GM23338 (cell line): Measurements from ENCODE around the gene GNA12. TPM values are rescaled to one million over a fixed set of nuclear protein-coding genes. Genes with fewer than 3 reads are reported as not detected.

Experiments
- ATAC-seq: fragments of 200-7000 bp; cut with Tn5 transposase; 3 replicates; pipeline ENCODE4 v1.9.1; 2020
- DNase-seq: peaks from one replicate; pipeline ENCODE4 v3.0.0-alpha.2; 2015; ENCODE audit warnings: low spot score
- H2AFZ ChIP-seq: fragments of 200-600 bp; sonication (generic); 2 replicates; pipeline ENCODE4 v1.8.0; 2016; ENCODE audit warnings: antibody characterized with exemption, mild to moderate bottlenecking, moderate library complexity
- H3F3A ChIP-seq: fragments of 200-600 bp; sonication (generic); replicated peaks from 2 replicates; pipeline ENCODE4 v1.8.0; 2017; ENCODE audit warnings: antibody characterized with exemption, mixed run types, low read depth
- H3K27ac ChIP-seq: fragments of 200-600 bp; sonication (generic); 2 replicates; pipeline ENCODE4 v1.6.1; 2016; ENCODE audit warnings: low read depth
- H3K27me3 ChIP-seq: fragments of 200-600 bp; sonication (generic); 2 replicates; pipeline ENCODE4 v1.8.0; 2016; ENCODE audit warnings: mild to moderate bottlenecking, mixed run types, moderate library complexity; ENCODE audit not compliant: insufficient read depth
- H3K36me3 ChIP-seq: fragments of 200-600 bp; sonication (generic); 2 replicates; pipeline ENCODE4 v1.8.0; 2016; ENCODE audit warnings: mild to moderate bottlenecking; ENCODE audit not compliant: insufficient read depth
- H3K4me1 ChIP-seq: fragments of 200-600 bp; sonication (generic); 2 replicates; pipeline ENCODE4 v1.8.0; 2016; ENCODE audit warnings: mild to moderate bottlenecking, moderate library complexity; ENCODE audit not compliant: insufficient read depth
- H3K4me2 ChIP-seq: fragments of 200-600 bp; sonication (generic); 2 replicates; pipeline ENCODE4 v1.7.1; 2017; ENCODE audit warnings: mixed run types
- H3K4me3 ChIP-seq: fragments of 200-600 bp; sonication (generic); 2 replicates; pipeline ENCODE4 v1.6.1; 2016; ENCODE audit warnings: mixed run types
- H3K79me2 ChIP-seq: fragments of 200-600 bp; sonication (generic); replicated peaks from 2 replicates; pipeline ENCODE4 v1.8.0; 2017; ENCODE audit warnings: mild to moderate bottlenecking; ENCODE audit not compliant: insufficient read depth
- H3K9me2 ChIP-seq: fragments of 200-600 bp; sonication (generic); 2 replicates; pipeline ENCODE4 v1.8.0; 2017; ENCODE audit not compliant: insufficient read depth
- H4K20me1 ChIP-seq: fragments of 200-600 bp; sonication (generic); replicated peaks from 2 replicates; pipeline ENCODE4 v1.8.0; 2017; ENCODE audit warnings: mild to moderate bottlenecking; ENCODE audit not compliant: insufficient read depth
- H3K27ac Mint-ChIP-seq: 2 replicates; pipeline ENCODE4 v1.8.0; 2020; ENCODE audit warnings: inconsistent platforms, mild to moderate bottlenecking, moderate library complexity, mixed read lengths
- H3K27me3 Mint-ChIP-seq: 3 replicates; pipeline ENCODE4 v1.8.0; 2022; ENCODE audit warnings: low read depth, mild to moderate bottlenecking, moderate library complexity, mixed read lengths, inconsistent platforms; ENCODE audit not compliant: insufficient read depth, poor library complexity
- H3K36me3 Mint-ChIP-seq: 3 replicates; pipeline ENCODE4 v1.8.0; 2021; ENCODE audit warnings: low read depth, mild to moderate bottlenecking, inconsistent platforms, moderate library complexity, mixed read lengths
- H3K4me1 Mint-ChIP-seq: 3 replicates; pipeline ENCODE4 v1.8.0; 2020; ENCODE audit warnings: mild to moderate bottlenecking, inconsistent platforms, mixed read lengths
- H3K4me3 Mint-ChIP-seq: 3 replicates; pipeline ENCODE4 v1.8.0; 2021; ENCODE audit warnings: moderate library complexity, mild to moderate bottlenecking, inconsistent platforms, mixed read lengths
- H3K9me3 Mint-ChIP-seq: 3 replicates; pipeline ENCODE4 v1.8.0; 2020; ENCODE audit warnings: moderate library complexity, mild to moderate bottlenecking, inconsistent platforms, mixed read lengths
- CREB1 ChIP-seq: fragments of 250-450 bp; sonication (Bioruptor Pico); IDR thresholded peaks from 2 replicates; pipeline ENCODE4 v1.5.0; 2020; ENCODE audit warnings: low read depth, mild to moderate bottlenecking, moderate library complexity
- EZH2 ChIP-seq: fragments of 200-600 bp; sonication (generic); IDR thresholded peaks from one replicate; pipeline ENCODE4 v1.8.0; 2017; ENCODE audit warnings: antibody characterized with exemption, mild to moderate bottlenecking, low read depth; ENCODE audit not compliant: unreplicated experiment
- EZH2phosphoT487 ChIP-seq: fragments of 200-600 bp; sonication (generic); IDR thresholded peaks from one replicate; pipeline ENCODE4 v1.8.1; 2018; ENCODE audit warnings: antibody characterized with exemption; ENCODE audit not compliant: unreplicated experiment
- JUNB ChIP-seq: IDR thresholded peaks from one replicate; pipeline ENCODE4 v1.6.1; 2016; ENCODE audit warnings: antibody characterized with exemption; ENCODE audit not compliant: unreplicated experiment
- NANOG ChIP-seq: IDR thresholded peaks from 2 replicates; pipeline ENCODE4 v1.6.1; 2016; ENCODE audit warnings: antibody characterized with exemption, borderline replicate concordance
- POLR2AphosphoS5 ChIP-seq: IDR thresholded peaks from 2 replicates; pipeline ENCODE4 v1.6.1; 2016; ENCODE audit warnings: antibody characterized with exemption, low read depth
- STAT1 ChIP-seq: IDR thresholded peaks from one replicate; pipeline ENCODE4 v1.6.1; 2016; ENCODE audit warnings: antibody characterized with exemption; ENCODE audit not compliant: unreplicated experiment
- ZNF114 ChIP-seq: fragments of 250-450 bp; sonication (Bioruptor Pico); IDR thresholded peaks from 2 replicates; pipeline ENCODE4 v1.5.0; 2020; ENCODE audit warnings: mild to moderate bottlenecking, moderate library complexity
- ZNF331 ChIP-seq: fragments of 250-450 bp; sonication (Bioruptor Pico); IDR thresholded peaks from 2 replicates; pipeline ENCODE4 v1.5.0; 2020; ENCODE audit warnings: low read depth, mild to moderate bottlenecking, moderate library complexity
- polyA plus RNA-seq: library from polyadenylated mRNA; unstranded; fragments of >200 nt; fragmentation: Nextera tagmentation; extraction: Ambion mirVana; gene quantifications from 2 replicates; pipeline ENCODE4 v1.2.1, GENCODE V29; 2016
- total RNA-seq: library from RNA; depleted of rRNA; stranded (reverse); fragments of >200 nt; shearing (Covaris generic); gene quantifications from 2 replicates; pipeline ENCODE4 v1.2.3, GENCODE V29; 2014
- TF ChIP-seq, protein P1 (sequence below), 2 experiments: fragments of 200-600 bp in 1 of 2; sonication (generic) in 1 of 2; conservative IDR thresholded peaks; 2 replicates each; pipeline versions ENCODE4 v1.5.1 to v1.6.1; 2016 to 2017; ENCODE audit warnings: antibody characterized with exemption in 2 of 2, low read depth in 2 of 2, mild to moderate bottlenecking in 2 of 2, moderate library complexity in 1 of 2
- TF ChIP-seq, protein P2 (sequence below): fragments of 250-450 bp; sonication (Bioruptor Pico); IDR thresholded peaks from 2 replicates; pipeline ENCODE4 v1.5.0; 2020; ENCODE audit warnings: mild to moderate bottlenecking, moderate library complexity
- TF ChIP-seq, protein P3 (sequence below): IDR thresholded peaks from 2 replicates; pipeline ENCODE4 v1.6.1; 2016; ENCODE audit warnings: antibody characterized with exemption

The GNA12 gene
- total and polyA plus RNA-seq, 2 experiments from 2014 or later, result 24.0 to 87.7 TPM

DNA sequence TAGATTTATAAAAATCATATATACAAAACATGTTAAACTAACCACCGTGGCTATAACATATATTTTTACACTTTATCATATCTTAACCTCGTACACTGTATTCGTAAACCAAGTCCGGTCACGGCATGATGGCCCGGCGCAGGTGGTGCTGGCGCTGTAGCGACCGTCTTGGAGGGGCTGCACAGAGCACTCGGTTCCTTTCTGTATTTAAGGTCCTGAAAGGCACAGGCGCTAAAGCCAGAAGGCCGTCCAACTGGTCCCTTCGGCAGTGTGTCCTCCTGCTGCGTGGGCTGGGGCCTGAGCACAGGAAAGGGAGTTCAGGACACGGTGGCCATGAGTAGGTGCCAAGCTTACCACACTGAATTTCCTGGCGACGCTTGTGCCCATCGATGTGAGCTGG, 122.3 kb downstream of the GNA12 start (continued):
- TF ChIP-seq, protein P1, sequence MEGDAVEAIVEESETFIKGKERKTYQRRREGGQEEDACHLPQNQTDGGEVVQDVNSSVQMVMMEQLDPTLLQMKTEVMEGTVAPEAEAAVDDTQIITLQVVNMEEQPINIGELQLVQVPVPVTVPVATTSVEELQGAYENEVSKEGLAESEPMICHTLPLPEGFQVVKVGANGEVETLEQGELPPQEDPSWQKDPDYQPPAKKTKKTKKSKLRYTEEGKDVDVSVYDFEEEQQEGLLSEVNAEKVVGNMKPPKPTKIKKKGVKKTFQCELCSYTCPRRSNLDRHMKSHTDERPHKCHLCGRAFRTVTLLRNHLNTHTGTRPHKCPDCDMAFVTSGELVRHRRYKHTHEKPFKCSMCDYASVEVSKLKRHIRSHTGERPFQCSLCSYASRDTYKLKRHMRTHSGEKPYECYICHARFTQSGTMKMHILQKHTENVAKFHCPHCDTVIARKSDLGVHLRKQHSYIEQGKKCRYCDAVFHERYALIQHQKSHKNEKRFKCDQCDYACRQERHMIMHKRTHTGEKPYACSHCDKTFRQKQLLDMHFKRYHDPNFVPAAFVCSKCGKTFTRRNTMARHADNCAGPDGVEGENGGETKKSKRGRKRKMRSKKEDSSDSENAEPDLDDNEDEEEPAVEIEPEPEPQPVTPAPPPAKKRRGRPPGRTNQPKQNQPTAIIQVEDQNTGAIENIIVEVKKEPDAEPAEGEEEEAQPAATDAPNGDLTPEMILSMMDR (conservative IDR thresholded peaks at IDR 0.05; ENCODE audit: low read depth in 2 of 2), result no peak
- TF ChIP-seq STAT1 (no peak), POLR2AphosphoS5 (no peak), CREB1 (CRISPR knock-in tag) (no peak), NANOG (no peak), JUNB (no peak), ZNF331 (CRISPR knock-in tag) (no peak), ZNF114 (CRISPR knock-in tag) (no peak)

DNA sequence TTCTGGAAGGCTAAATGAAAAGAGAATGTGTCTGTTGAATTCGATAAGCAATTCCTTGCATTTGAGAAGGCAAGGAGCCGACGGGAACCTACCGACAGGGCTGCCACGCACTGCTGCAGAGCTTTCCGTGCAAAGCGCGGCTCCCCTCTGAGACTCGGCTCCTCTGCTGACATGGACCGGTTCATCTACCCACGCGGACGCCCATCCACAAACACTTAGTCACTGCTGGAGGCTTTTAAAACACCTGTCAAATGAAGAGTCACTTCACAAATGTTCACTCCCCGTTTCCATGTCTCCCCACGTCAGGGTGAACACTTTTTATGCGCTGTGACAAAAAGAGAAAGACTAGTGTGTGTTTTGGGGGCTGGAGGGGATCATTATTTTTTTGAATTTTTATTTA, 124.1 kb downstream of the GNA12 start:
- peaks cover 37% of the 10 kb centered on the region for H3K36me3 Mint-ChIP-seq
- Histone ChIP-seq H3K4me2 (no peak overlapping the region), H3K4me1 (no peaks in the 10 kb centered on the region), H3F3A (peaks cover 3% of the 10 kb centered on the region; the same call in 1 of the 2 replicates), H3K36me3 (0 out of 2 replicates have a peak, but pooled peaks cover 4% of the 10 kb centered on the region), H3K4me3 (no peak overlapping the region), H3K9me2 (no peaks in the 10 kb centered on the region), H3K27me3 (no peaks in the 10 kb centered on the region), H4K20me1 (no peaks in the 10 kb centered on the region; the same call in none of the 2 replicates), H3K79me2 (0 out of 2 replicates have a peak, but pooled peaks cover 2% of the 10 kb centered on the region), H3K27ac (0 out of 2 replicates have a peak overlapping the region, but pooled peaks have one; percentile 19), H2AFZ (no peak overlapping the region)
- ATAC-seq (no peak), DNase-seq (no peak)
- peaks cover 8% of the 10 kb centered on the region; the same call in 2 of the 3 replicates for H3K4me1 Mint-ChIP-seq
- no peaks in the 10 kb centered on the region for H3K9me3 Mint-ChIP-seq
- H3K27ac Mint-ChIP-seq, result 0 out of 2 replicates have a peak overlapping the region, but pooled peaks have one; percentile 4
- H3K27me3 Mint-ChIP-seq, result peaks cover 23% of the 10 kb centered on the region
- H3K4me3 Mint-ChIP-seq, result no peak overlapping the region
- TF ChIP-seq NANOG (no peak), CREB1 (CRISPR knock-in tag) (no peak), EZH2 (no peak), EZH2phosphoT487 (no peak), ZNF331 (CRISPR knock-in tag) (no peak), POLR2AphosphoS5 (no peak), STAT1 (no peak), JUNB (no peak), ZNF114 (CRISPR knock-in tag) (no peak)
- TF ChIP-seq, protein P1 (conservative IDR thresholded peaks at IDR 0.05; ENCODE audit: low read depth in 2 of 2), result no peak
- TF ChIP-seq, protein P2, sequence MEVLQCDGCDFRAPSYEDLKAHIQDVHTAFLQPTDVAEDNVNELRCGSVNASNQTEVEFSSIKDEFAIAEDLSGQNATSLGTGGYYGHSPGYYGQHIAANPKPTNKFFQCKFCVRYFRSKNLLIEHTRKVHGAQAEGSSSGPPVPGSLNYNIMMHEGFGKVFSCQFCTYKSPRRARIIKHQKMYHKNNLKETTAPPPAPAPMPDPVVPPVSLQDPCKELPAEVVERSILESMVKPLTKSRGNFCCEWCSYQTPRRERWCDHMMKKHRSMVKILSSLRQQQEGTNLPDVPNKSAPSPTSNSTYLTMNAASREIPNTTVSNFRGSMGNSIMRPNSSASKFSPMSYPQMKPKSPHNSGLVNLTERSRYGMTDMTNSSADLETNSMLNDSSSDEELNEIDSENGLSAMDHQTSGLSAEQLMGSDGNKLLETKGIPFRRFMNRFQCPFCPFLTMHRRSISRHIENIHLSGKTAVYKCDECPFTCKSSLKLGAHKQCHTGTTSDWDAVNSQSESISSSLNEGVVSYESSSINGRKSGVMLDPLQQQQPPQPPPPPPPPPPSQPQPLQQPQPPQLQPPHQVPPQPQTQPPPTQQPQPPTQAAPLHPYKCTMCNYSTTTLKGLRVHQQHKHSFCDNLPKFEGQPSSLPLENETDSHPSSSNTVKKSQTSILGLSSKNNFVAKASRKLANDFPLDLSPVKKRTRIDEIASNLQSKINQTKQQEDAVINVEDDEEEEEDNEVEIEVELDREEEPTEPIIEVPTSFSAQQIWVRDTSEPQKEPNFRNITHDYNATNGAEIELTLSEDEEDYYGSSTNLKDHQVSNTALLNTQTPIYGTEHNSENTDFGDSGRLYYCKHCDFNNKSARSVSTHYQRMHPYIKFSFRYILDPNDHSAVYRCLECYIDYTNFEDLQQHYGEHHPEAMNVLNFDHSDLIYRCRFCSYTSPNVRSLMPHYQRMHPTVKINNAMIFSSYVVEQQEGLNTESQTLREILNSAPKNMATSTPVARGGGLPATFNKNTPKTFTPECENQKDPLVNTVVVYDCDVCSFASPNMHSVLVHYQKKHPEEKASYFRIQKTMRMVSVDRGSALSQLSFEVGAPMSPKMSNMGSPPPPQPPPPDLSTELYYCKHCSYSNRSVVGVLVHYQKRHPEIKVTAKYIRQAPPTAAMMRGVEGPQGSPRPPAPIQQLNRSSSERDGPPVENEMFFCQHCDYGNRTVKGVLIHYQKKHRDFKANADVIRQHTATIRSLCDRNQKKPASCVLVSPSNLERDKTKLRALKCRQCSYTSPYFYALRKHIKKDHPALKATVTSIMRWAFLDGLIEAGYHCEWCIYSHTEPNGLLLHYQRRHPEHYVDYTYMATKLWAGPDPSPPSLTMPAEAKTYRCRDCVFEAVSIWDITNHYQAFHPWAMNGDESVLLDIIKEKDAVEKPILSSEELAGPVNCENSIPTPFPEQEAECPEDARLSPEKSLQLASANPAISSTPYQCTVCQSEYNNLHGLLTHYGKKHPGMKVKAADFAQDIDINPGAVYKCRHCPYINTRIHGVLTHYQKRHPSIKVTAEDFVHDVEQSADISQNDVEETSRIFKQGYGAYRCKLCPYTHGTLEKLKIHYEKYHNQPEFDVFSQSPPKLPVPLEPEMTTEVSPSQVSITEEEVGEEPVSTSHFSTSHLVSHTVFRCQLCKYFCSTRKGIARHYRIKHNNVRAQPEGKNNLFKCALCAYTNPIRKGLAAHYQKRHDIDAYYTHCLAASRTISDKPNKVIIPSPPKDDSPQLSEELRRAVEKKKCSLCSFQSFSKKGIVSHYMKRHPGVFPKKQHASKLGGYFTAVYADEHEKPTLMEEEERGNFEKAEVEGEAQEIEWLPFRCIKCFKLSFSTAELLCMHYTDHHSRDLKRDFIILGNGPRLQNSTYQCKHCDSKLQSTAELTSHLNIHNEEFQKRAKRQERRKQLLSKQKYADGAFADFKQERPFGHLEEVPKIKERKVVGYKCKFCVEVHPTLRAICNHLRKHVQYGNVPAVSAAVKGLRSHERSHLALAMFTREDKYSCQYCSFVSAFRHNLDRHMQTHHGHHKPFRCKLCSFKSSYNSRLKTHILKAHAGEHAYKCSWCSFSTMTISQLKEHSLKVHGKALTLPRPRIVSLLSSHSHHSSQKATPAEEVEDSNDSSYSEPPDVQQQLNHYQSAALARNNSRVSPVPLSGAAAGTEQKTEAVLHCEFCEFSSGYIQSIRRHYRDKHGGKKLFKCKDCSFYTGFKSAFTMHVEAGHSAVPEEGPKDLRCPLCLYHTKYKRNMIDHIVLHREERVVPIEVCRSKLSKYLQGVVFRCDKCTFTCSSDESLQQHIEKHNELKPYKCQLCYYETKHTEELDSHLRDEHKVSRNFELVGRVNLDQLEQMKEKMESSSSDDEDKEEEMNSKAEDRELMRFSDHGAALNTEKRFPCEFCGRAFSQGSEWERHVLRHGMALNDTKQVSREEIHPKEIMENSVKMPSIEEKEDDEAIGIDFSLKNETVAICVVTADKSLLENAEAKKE (CRISPR knock-in tag), result no peak
- TF ChIP-seq, protein P3, sequence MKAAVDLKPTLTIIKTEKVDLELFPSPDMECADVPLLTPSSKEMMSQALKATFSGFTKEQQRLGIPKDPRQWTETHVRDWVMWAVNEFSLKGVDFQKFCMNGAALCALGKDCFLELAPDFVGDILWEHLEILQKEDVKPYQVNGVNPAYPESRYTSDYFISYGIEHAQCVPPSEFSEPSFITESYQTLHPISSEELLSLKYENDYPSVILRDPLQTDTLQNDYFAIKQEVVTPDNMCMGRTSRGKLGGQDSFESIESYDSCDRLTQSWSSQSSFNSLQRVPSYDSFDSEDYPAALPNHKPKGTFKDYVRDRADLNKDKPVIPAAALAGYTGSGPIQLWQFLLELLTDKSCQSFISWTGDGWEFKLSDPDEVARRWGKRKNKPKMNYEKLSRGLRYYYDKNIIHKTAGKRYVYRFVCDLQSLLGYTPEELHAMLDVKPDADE, result no peak
